Measurements from ENCODE around the gene SPG21. TPM values are rescaled to one million over a fixed set of nuclear protein-coding genes. Genes with fewer than 3 reads are reported as not detected.

SPG21 gene
- total RNA-seq, 4 donors from 2014 or later = 57.0 to 84.3 (median 73.5) TPM

- Histone ChIP-seq H3K36me3 (peaks cover 41% of the 10 kb centered on the region), H3K4me1 (peaks cover 27% of the 10 kb centered on the region), H3K27ac (no peak overlapping the region), H3K27me3 (no peaks in the 10 kb centered on the region), H3K9me3 (no peaks in the 10 kb centered on the region), H3K4me3 (no peak overlapping the region)
- TF ChIP-seq POLR2AphosphoS5 (IDR thresholded peaks at IDR 0.05) = no peak
- no peak for TF ChIP-seq CTCF (IDR thresholded peaks at IDR 0.05)
- TF ChIP-seq EP300 (IDR thresholded peaks at IDR 0.05) = no peak
- TF ChIP-seq POLR2A (IDR thresholded peaks at IDR 0.05) = no peak
- DNase-seq (ENCODE audit: low spot score in 2 of 2) = no peak
- WGBS = 100% methylated on average over 1 of the region's 1 CpG
Observed at GRCh38 chr15:64982472-64982871, 7.2 kb downstream of the SPG21 start.

DNA sequence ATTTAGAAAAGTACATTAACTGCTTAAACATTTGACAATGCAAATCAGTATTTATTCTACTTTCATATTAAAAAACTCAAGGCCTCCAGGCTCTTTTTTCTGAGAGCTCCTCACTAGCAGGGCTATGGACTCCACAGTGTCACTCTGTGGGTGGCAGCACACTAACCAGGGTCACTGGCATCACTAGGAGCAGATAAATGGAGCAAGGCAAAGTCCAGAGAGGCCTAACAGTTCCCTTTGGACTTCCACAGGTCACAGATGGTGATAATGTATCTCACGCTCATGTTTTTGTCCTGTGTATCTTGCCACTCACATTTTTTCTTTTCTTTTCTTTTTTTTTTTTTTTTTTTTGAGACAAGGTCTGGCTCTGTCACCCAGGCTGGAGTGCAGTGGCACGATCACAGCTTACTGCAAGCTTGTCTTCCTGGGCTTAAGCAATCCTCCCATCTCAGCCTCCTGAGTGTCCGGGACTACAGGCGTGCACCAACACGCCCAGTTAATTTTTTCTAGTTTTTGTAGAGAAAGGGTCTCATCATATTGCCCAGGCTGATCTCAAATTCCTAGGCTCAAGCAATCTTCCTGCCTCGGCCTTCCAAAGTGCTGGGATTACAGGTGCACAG is 7.8 kb downstream of the SPG21 start:
- peaks cover 22% of the 10 kb centered on the region for H3K4me1 ChIP-seq
- peaks cover 47% of the 10 kb centered on the region for H3K36me3 ChIP-seq
- no peak for DNase-seq (ENCODE audit: low spot score in 2 of 2)
- H3K9me3 ChIP-seq = no peaks in the 10 kb centered on the region
- H3K4me3 ChIP-seq = no peak overlapping the region
- no peak overlapping the region for H3K27ac ChIP-seq
- 82% methylated on average over 6 of the region's 6 CpGs for WGBS
- no peaks in the 10 kb centered on the region for H3K27me3 ChIP-seq
- TF ChIP-seq EP300 (IDR thresholded peaks at IDR 0.05) (no peak), CTCF (IDR thresholded peaks at IDR 0.05) (no peak), POLR2A (IDR thresholded peaks at IDR 0.05) (no peak), POLR2AphosphoS5 (IDR thresholded peaks at IDR 0.05) (no peak)

- peaks cover 5% of the 10 kb centered on the region for H3K4me1 ChIP-seq
- H3K4me3 ChIP-seq = no peak overlapping the region
- WGBS = 87% methylated on average over 7 of the region's 7 CpGs
- H3K27ac ChIP-seq = no peak overlapping the region
- TF ChIP-seq POLR2AphosphoS5 (IDR thresholded peaks at IDR 0.05) = no peak
- no peak for TF ChIP-seq CTCF (IDR thresholded peaks at IDR 0.05)
- TF ChIP-seq EP300 (IDR thresholded peaks at IDR 0.05) = no peak
- no peak for TF ChIP-seq POLR2A (IDR thresholded peaks at IDR 0.05)
- no peak for DNase-seq (ENCODE audit: low spot score in 2 of 2)
- no peaks in the 10 kb centered on the region for H3K9me3 ChIP-seq
- H3K27me3 ChIP-seq = no peaks in the 10 kb centered on the region
- peaks cover 72% of the 10 kb centered on the region for H3K36me3 ChIP-seq
Observed at GRCh38 chr15:64979252-64979710, 10.4 kb downstream of the SPG21 start.

GRCh38 chr15:64975390-64975789 is 14.3 kb downstream of the SPG21 start:
- no peak overlapping the region for H3K4me3 ChIP-seq
- no peaks in the 10 kb centered on the region for H3K27me3 ChIP-seq
- TF ChIP-seq POLR2AphosphoS5 (IDR thresholded peaks at IDR 0.05) (no peak), EP300 (IDR thresholded peaks at IDR 0.05) (no peak), POLR2A (IDR thresholded peaks at IDR 0.05) (no peak), CTCF (IDR thresholded peaks at IDR 0.05) (no peak)
- peaks cover 97% of the 10 kb centered on the region for H3K36me3 ChIP-seq
- H3K4me1 ChIP-seq = no peaks in the 10 kb centered on the region
- H3K9me3 ChIP-seq = no peaks in the 10 kb centered on the region
- 84% methylated on average over 5 of the region's 5 CpGs for WGBS
- no peak overlapping the region for H3K27ac ChIP-seq
- DNase-seq (ENCODE audit: low spot score in 2 of 2) = no peak

DNA sequence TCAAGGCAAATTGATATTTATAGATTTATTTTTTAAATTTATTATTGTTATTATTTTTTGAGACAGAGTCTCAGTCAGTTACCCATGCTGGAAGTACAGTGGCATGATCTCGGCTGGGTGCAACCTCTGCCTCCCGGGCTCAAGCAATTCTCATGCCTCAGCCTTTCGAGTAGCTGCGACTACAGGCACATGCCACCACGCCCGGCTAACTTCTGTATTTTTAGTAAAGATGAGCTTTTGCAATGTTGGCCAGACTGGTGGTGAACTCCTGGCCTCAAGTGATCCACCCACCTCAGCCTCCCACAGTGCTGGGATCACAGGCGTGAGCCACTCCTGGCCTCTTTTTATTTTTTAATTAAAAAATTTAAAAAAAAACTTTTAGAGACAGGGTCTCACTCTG is 19.0 kb downstream of the SPG21 start:
- H3K4me3 ChIP-seq = no peak overlapping the region
- no peak overlapping the region for H3K27ac ChIP-seq
- H3K4me1 ChIP-seq = no peaks in the 10 kb centered on the region
- whole genome bisulfite sequencing = 83% methylated on average over 7 of the region's 7 CpGs
- peaks cover 88% of the 10 kb centered on the region for H3K36me3 ChIP-seq
- peak in 1 of 2 donors; percentile 24 for DNase-seq (ENCODE audit: low spot score in 2 of 2)
- H3K27me3 ChIP-seq = no peaks in the 10 kb centered on the region
- no peaks in the 10 kb centered on the region for H3K9me3 ChIP-seq
- no peak for TF ChIP-seq CTCF (IDR thresholded peaks at IDR 0.05)
- TF ChIP-seq EP300 (IDR thresholded peaks at IDR 0.05) = no peak
- no peak for TF ChIP-seq POLR2AphosphoS5 (IDR thresholded peaks at IDR 0.05)

Measured in suprapubic skin (tissue), 4 donors.